GM19328 (cell line): ENCODE data around the gene LDLRAD3.

Experiments
- ATAC-seq: cut with Tn5 transposase; IDR thresholded peaks from one replicate; pipeline ENCODE4 v1.9.1; 2021; ENCODE audit warnings: mild to moderate bottlenecking, moderate library complexity; ENCODE audit not compliant: unreplicated experiment

The LDLRAD3 gene

GRCh38 chr11:36015799-36016198, 71.9 kb downstream of the LDLRAD3 start:
- ATAC-seq = no peak

GRCh38 chr11:36016263-36016662, 72.4 kb downstream of the LDLRAD3 start:
- ATAC-seq = no peak

GRCh38 chr11:36016709-36017108, 72.8 kb downstream of the LDLRAD3 start:
- ATAC-seq = no peak

- ATAC-seq = no peak
Measured at GRCh38 chr11:36019005-36019596, 75.2 kb downstream of the LDLRAD3 start.

- ATAC-seq = no peak
Measured at GRCh38 chr11:36019722-36020121, 75.9 kb downstream of the LDLRAD3 start.

DNA sequence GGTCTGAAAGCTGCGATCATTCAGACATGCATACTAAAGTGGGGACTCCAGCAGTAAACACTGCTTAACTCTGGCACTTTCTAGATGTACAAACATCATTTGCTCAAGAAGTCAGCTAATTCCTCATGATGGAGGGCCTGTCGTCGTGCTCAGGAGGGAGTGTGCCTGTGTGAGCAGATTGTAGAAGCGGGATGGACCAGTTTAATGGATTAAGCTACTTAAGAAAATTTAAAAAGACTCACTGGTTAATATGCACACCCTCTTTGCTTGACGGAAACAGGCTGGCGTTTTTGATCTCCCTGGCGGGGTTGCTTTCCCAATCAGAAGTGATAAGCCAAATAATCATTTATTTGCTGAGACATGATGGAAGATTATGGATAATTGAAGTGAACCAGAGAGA, 79.0 kb downstream of the LDLRAD3 start:
- ATAC-seq = no peak

- no peak for ATAC-seq
Measured at GRCh38 chr11:36023922-36024321, 80.1 kb downstream of the LDLRAD3 start.

DNA sequence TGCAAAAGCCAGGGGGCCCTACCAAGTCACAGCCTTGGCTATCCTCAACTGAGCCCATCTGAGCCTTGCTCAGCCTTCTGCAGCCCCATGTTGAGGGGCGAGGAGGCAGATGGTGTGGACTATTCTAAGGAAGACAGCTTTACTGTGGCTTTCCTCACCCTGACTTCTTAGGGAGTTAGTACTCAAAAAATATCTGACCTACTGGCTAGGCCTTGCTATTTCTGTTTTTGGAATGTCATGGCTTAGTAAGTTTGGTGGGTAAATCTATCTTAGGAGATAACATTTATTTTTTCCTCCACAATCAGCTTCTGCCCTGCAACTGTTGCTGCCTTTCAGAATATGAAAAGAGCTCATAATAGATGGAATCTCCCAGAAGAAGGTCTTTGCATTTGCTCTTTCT, 80.9 kb downstream of the LDLRAD3 start:
- ATAC-seq = no peak

GRCh38 chr11:36026315-36026968, 82.6 kb downstream of the LDLRAD3 start:
- ATAC-seq = no peak

DNA sequence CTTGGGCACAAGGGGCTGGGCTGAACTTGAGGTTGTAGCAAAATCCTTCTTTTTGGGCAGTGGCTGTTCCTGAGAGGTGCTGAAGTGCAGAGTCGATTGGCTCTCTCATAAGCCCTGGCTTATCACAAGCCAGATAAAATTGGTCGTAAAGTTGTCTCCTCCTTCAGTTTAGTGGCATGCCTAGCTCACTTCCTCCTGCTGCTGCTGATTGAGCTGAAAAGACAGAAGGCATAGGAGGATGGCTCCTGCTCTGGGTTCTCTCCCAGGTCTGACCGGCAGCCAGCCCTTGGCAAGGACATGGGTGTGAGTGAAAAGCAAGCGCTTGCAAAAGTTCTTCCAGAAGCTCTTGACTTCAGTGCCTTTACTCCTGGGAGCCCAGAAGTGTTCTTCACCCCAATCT, 83.9 kb downstream of the LDLRAD3 start:
- no peak for ATAC-seq

DNA sequence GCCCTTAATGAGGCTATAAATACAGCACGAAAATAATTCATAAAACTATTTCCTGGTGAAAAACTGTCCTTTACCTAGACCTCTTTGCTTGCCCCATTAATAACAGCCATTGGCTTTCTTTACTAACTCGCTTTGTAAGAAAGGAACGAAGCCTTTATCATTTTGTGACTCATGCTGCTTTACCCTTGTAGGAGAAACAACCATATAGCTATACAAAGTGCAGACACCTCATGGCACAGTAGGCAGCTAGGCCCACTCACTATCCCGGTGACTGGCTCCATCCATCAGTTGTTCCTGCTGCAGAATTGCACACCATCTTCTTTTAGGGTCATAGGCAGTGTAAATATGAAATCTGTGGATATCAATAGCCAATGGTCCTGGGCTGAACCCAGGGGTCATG, 85.8 kb downstream of the LDLRAD3 start:
- ATAC-seq = no peak

GRCh38 chr11:36030731-36031281, 86.9 kb downstream of the LDLRAD3 start:
- no peak for ATAC-seq

DNA sequence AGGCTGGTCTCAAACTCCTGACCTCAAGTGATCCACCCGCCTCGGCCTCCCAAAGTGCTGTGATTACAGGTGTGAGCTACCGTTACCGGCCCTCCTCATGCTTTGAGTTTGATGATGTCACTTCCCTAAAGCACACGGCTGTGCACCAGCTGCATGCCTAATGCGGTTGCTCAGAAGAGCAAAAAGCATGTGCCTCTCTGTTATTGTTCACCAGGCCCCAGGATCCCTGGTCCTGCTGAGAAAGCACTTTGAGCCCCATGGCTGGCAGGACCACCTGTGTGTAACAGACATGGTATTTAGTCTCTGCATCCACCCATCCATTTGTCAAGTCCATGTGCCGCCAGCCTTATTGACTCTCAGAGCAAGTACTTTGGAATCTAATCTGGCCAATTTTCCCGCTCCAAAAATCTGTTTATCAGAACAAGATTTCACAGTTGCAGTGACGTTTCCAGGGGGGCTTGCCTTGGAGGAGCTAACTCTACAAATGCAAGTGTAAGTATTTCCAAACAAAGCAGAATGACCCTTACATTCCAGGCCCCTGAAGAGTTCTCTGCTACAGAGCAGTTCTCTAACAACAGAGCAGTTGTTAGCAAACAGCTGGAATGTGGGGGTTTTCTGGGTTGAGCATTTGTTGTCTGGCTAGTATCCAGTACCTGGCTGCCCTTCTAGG, 89.4 kb downstream of the LDLRAD3 start:
- ATAC-seq = no peak

GRCh38 chr11:36033936-36034335, 90.1 kb downstream of the LDLRAD3 start:
- ATAC-seq = no peak

DNA sequence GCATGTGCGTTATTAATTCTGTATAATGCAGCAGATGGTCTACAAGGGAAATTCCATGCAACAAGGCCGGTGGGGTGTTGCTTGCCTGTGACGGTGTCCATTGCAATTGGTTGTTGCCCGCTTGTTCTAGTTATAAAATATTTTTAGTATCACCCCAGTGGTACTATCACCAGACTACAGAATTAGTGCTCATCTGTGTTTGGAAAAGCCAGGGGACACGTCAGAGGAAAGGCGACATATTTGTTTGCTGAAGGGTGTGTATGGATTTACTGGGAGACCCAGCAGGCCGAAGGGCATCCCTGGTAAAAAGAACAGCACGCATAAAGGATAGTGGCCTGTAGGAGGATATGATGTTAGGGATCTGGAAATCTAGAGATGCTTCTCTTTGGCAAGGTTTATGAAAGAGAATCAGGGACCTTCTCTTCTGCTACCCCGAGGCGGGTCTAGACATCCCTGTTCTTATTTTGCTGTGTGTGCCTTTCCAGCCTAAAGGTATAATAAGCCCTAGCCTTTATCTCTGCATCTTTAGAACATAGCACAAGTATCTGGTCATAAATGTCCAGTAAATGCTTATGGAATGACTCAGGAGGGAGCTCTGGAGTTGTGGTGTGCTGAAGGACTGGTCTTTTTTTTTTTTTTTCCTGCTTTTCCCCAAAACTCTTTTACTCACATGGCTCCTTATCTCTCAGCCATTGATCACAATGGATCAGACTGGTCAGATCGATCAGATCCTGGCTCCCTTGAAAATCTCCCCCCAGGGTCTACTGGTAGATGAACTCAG, 90.9 kb downstream of the LDLRAD3 start:
- no peak for ATAC-seq

- no peak for ATAC-seq
Measured at GRCh38 chr11:36035454-36035853, 91.6 kb downstream of the LDLRAD3 start.

- no peak for ATAC-seq
Measured at GRCh38 chr11:36035999-36036398, 92.1 kb downstream of the LDLRAD3 start.

DNA sequence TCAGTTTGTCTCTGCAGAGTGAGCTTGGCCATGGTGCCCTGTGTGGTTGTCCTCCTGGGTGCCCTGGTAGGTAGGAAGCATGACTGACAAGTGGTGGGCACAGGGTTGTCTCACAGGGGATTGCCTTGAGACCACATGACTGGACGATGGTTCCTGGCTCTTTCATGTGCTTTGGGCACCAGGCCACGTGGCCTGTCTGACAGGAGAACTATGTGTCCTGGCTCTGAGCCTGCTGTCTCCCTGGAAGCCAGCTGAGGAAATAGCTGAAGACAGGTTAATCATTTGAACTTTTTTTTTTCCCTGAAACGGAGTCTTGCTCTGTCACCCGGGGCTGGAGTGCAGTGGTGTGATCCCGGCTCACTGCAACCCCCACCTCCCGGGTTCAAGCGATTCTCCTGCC, 93.2 kb downstream of the LDLRAD3 start:
- no peak for ATAC-seq

DNA sequence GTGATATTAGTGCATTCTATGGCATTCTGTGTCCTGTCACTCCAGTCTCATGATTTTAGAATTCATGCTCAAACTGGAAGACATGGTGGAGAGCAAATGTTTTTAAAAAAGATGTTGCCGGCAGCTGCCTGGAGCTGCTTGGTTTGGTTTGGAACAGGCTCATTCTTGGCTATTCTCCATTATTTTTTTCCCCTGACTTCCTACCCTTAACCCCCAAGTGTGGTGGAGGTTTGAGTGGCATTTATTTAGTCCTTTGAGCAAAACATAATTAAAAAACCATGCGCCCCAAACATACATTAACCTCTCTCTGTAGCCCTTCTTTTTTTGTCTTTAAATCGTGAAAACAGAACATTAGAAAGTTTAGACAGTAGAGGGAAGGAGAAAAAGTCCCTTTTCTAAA, 94.7 kb downstream of the LDLRAD3 start:
- ATAC-seq = no peak

DNA sequence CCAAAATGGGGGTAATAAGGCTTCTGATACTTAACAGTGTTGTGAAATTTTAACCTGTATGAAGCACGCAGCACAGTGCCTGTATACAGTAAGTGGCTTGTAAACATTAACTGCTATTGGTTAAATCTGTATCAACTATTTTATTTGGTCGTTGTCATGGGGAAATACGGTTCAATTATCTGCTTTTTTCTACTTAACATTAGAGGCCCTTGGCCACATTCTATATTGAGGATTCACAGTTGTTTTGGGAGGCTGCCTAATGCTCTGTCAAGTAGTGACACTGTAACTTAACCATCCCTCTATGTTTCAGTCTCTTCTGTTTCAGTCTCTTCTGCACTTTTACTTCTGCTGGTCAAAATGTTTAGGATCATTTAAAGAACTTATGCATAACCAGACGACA, 95.6 kb downstream of the LDLRAD3 start:
- no peak for ATAC-seq

DNA sequence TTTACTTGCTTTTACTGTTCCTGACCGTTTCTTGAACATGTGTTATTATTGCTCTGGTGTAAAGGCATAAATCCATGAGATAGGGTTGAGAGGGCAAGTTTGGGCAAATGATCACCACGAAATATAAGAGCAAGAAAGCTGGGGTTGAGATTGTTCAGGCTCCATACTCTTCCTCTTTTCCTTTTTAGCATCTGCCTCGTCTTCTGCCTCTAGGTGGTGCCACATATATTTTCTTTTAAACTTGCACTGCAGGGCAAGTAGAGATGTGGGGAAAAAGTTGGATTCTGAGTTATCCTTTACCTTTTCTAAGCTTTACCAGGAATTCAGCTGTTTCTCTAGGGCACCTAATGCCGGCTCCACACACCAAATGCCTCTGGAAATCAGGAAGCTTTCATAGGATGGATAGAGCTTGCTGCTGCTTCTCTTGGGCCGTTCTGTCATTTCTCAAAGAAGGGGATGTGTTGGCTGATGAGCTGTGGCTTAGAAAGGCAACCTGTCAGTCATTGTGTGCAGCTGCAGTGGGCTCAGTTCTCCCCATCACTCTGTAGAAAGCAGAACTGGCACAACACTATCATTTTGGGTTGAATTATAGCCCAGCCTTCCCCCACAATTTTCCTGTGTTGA, 98.2 kb downstream of the LDLRAD3 start:
- no peak for ATAC-seq
